ENCODE data around the gene CDC42SE2. TPM values are rescaled to one million over a fixed set of nuclear protein-coding genes. Genes with fewer than 3 reads are reported as not detected.

Gene CDC42SE2
- total RNA-seq, 2 donors from 2014 or later = 51.0 to 63.5 TPM

- intact Hi-C loops (cut with DNase I) = no loop called here
- TF ChIP-seq POLR2A (IDR thresholded peaks at IDR 0.05) = no peak
- no peak for TF ChIP-seq POLR2AphosphoS5 (IDR thresholded peaks at IDR 0.05)
- TF ChIP-seq, protein P1, sequence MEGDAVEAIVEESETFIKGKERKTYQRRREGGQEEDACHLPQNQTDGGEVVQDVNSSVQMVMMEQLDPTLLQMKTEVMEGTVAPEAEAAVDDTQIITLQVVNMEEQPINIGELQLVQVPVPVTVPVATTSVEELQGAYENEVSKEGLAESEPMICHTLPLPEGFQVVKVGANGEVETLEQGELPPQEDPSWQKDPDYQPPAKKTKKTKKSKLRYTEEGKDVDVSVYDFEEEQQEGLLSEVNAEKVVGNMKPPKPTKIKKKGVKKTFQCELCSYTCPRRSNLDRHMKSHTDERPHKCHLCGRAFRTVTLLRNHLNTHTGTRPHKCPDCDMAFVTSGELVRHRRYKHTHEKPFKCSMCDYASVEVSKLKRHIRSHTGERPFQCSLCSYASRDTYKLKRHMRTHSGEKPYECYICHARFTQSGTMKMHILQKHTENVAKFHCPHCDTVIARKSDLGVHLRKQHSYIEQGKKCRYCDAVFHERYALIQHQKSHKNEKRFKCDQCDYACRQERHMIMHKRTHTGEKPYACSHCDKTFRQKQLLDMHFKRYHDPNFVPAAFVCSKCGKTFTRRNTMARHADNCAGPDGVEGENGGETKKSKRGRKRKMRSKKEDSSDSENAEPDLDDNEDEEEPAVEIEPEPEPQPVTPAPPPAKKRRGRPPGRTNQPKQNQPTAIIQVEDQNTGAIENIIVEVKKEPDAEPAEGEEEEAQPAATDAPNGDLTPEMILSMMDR (IDR thresholded peaks at IDR 0.05) = no peak
- no peaks in the 10 kb centered on the region for H3K9me3 ChIP-seq
- H3K4me1 ChIP-seq (replicated peaks) = no peaks in the 10 kb centered on the region
- no peaks in the 10 kb centered on the region for H3K27me3 ChIP-seq (replicated peaks; ENCODE audit: insufficient read depth)
- no peak for DNase-seq (ENCODE audit: low spot score)
- H3K4me3 ChIP-seq = no peak overlapping the region
- H3K36me3 ChIP-seq = no peaks in the 10 kb centered on the region
- H3K27ac ChIP-seq = no peak overlapping the region
- 92% methylated on average over 2 of the region's 2 CpGs for WGBS
These were observed 141.8 kb downstream of the CDC42SE2 start for GRCh38 chr5:131405674-131406073.

DNA sequence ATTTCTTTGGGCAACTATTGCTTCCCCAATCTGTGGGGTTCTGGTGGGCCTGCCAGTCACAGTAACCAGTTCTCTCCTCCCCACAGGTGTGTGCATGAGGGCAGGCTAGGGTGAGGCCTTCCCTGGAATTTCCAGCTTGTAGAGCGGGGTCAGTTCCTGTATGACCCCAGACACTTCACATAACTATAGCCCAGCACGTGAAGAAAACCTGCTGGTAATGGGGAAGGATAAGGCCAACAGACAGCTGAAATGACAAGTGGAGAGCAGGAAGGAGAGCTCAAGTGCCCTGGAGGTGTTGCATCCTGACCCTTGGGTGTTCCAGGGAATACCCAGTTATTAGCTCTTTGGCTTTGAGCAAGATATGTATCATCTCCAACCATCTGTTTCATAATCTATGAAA, 142.2 kb downstream of the CDC42SE2 start:
- H3K36me3 ChIP-seq = no peaks in the 10 kb centered on the region
- no peak for DNase-seq (ENCODE audit: low spot score)
- no peak overlapping the region for H3K27ac ChIP-seq
- intact Hi-C loops (cut with DNase I) = no loop called here
- no peak overlapping the region for H3K4me3 ChIP-seq
- TF ChIP-seq, protein P1 (IDR thresholded peaks at IDR 0.05) = no peak
- TF ChIP-seq POLR2A (IDR thresholded peaks at IDR 0.05) = no peak
- TF ChIP-seq POLR2AphosphoS5 (IDR thresholded peaks at IDR 0.05) = no peak
- WGBS = 82% methylated on average over 2 of the region's 2 CpGs
- no peaks in the 10 kb centered on the region for H3K9me3 ChIP-seq
- H3K27me3 ChIP-seq (replicated peaks; ENCODE audit: insufficient read depth) = no peaks in the 10 kb centered on the region
- H3K4me1 ChIP-seq (replicated peaks) = no peaks in the 10 kb centered on the region

DNA sequence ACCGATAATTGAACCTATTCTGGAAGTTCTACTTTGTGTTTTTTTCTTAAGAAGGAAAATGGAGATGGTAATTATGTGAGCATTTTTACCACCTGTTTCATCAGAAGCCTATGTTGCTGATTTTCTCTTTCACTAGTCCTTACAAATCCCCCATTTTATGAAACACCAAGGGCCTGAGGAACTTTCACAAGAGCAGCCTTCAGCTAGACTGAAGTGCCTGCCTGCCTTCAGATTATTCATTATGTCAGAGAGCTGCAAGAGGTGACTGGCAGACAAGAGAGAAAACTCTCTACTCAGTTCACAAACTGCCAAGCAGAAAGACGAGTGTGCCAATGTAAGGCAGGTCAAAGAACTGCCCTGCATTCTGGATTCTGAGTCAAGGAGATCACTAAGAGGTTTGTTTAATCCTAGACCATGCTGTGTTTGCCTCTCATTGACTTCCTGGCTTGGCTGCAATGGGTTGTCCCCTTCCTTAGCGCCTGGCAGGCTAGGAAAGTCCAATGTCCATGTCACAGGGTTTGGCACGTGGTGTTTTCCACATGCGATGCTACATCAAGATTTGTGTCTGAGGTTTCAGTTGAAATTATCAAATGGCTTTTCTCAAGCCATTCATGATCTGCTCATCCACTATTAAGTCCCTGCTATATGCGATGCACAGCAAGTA, 143.3 kb downstream of the CDC42SE2 start:
- intact Hi-C loops (cut with DNase I) = no loop called here
- 95% methylated on average over 6 of the region's 6 CpGs for WGBS
- H3K36me3 ChIP-seq = no peaks in the 10 kb centered on the region

DNA sequence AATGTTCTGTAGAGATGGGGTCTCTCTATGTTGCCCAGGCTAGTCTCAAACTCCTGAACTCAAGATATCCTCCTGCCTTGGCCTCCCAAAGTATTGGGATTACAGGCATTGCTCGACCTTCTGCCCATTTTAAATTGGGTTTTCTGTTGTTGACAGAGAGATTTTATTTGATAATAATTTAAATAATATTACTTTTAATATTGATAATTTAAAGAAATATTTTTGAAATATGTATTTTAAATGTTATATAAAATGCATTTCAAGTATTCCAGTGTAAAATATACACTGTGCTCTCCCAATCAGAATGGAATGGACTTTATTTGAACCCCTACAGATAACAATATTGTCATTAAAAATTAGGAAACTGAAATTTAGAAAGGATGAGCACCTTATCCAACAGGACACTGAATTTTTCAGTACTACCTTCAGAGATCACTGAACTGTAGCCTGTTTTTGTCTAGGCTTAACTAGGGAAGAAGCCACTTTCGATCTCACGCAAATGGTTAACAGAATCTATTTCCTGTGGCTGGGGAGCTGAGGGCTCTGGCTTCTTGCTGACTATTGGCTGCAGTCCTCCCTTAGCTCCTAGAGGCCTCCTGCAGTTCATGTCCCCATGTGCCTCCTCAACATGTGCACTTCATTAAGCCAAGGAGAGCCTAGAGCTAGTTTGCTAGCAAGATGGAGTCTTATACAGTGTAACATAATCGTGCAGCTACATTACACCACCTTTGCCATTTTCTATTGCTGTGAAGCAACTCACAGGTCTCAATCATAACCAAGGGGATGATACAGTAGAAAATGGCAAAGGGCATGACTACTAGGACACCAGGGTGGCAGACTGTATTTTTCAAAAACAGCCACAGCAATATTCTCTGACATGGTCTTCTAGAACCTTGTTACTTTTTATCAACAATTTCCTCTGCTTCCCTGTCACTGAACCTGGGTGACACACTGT, 150.0 kb downstream of the CDC42SE2 start:
- Histone ChIP-seq H3K27ac (no peak overlapping the region), H3K27me3 (replicated peaks; ENCODE audit: insufficient read depth) (no peaks in the 10 kb centered on the region), H3K36me3 (no peaks in the 10 kb centered on the region), H3K4me1 (replicated peaks) (no peaks in the 10 kb centered on the region), H3K4me3 (no peak overlapping the region), H3K9me3 (no peaks in the 10 kb centered on the region)
- intact Hi-C loops (cut with DNase I) = loop anchor here (10.0 kb wide), 1 partner anchor 249 kb away; the partner anchor contains the start of gene HINT1
- TF ChIP-seq POLR2A (IDR thresholded peaks at IDR 0.05) (no peak), POLR2AphosphoS5 (IDR thresholded peaks at IDR 0.05) (no peak)
- TF ChIP-seq, protein P1 (IDR thresholded peaks at IDR 0.05) = no peak
- no peak for DNase-seq (ENCODE audit: low spot score)
- 81% methylated on average over 4 of the region's 4 CpGs for WGBS

More for the DNA sequence above, 143.3 kb downstream of the CDC42SE2 start:
- no peak overlapping the region for H3K27ac ChIP-seq
- TF ChIP-seq POLR2A (IDR thresholded peaks at IDR 0.05) = no peak
- TF ChIP-seq, protein P1 (IDR thresholded peaks at IDR 0.05) = no peak
- TF ChIP-seq POLR2AphosphoS5 (IDR thresholded peaks at IDR 0.05) = no peak
- H3K4me3 ChIP-seq = no peak overlapping the region
- H3K4me1 ChIP-seq (replicated peaks) = no peaks in the 10 kb centered on the region
- H3K27me3 ChIP-seq (replicated peaks; ENCODE audit: insufficient read depth) = no peaks in the 10 kb centered on the region
- DNase-seq (ENCODE audit: low spot score) = no peak
- H3K9me3 ChIP-seq = no peaks in the 10 kb centered on the region
